Measurements from ENCODE around the gene RHBDL1. TPM values are rescaled to one million over a fixed set of nuclear protein-coding genes. Genes with fewer than 3 reads are reported as not detected.

RHBDL1 gene
- total RNA-seq, 2 donors from 2014 or later: 0.67 to 1.3 TPM

DNA sequence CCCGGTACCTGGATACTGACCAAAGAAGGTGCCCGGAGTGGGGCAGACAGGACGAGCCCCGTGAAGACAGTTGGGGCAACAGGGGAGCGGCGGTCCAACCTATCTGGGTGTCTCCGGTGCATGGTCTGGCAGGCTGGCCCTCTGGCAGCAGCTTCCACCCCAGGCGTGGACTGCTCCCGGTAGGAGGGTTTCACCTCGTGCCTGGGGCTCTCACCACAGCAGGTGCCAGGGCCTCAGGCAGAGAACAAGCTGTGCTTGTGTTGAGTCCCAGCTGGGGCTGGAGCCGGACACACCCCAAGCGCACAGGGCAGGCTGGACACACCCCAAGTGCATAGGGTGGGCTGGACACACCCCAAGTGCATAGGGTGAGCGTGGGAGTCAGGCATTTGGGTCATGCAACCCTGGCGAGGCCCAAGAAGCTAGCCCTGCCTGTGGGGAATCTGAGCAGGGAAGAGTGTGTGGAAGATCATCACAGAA is 31.6 kb downstream of the RHBDL1 start:
- Histone ChIP-seq H3K27me3 (peaks cover 12 to 56% of the 10 kb centered on the region in 2 donors), H3K9me3 (no peaks in the 10 kb centered on the region), H3K36me3 (no peaks in the 10 kb centered on the region), H3K4me1 (peaks cover 0 to 36% of the 10 kb centered on the region in 2 donors), H3K4me3 (no peak overlapping the region), H3K27ac (no peak overlapping the region)
- DNase-seq (ENCODE audit: low spot score): no peak
- TF ChIP-seq, protein P1, sequence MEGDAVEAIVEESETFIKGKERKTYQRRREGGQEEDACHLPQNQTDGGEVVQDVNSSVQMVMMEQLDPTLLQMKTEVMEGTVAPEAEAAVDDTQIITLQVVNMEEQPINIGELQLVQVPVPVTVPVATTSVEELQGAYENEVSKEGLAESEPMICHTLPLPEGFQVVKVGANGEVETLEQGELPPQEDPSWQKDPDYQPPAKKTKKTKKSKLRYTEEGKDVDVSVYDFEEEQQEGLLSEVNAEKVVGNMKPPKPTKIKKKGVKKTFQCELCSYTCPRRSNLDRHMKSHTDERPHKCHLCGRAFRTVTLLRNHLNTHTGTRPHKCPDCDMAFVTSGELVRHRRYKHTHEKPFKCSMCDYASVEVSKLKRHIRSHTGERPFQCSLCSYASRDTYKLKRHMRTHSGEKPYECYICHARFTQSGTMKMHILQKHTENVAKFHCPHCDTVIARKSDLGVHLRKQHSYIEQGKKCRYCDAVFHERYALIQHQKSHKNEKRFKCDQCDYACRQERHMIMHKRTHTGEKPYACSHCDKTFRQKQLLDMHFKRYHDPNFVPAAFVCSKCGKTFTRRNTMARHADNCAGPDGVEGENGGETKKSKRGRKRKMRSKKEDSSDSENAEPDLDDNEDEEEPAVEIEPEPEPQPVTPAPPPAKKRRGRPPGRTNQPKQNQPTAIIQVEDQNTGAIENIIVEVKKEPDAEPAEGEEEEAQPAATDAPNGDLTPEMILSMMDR (IDR thresholded peaks at IDR 0.05): no peak

DNA sequence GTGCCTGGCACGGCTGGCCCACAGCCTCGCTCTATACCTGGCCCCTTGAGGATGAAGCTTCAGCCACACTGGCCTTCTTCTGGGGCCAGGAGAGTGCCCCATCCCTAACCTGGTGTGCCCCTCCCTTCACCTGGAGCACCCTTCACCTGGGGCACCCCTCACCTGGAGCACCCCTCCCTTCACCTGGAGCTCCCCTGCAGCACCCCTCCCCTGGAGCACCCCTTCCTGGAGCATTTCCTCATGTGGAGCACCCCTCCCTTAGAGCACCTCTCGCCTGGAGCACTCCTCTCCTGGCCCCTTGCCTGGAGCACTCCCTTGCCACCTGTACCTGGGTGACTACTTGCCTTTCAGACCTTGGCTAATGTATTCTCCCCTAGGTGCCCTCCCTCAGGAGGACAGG is 32.5 kb downstream of the RHBDL1 start:
- peaks cover 12 to 51% of the 10 kb centered on the region in 2 donors for H3K27me3 ChIP-seq
- H3K4me1 ChIP-seq: peaks cover 0 to 36% of the 10 kb centered on the region in 2 donors
- H3K36me3 ChIP-seq: no peaks in the 10 kb centered on the region
- TF ChIP-seq, protein P1 (IDR thresholded peaks at IDR 0.05): no peak
- H3K27ac ChIP-seq: no peak overlapping the region
- H3K4me3 ChIP-seq: no peak overlapping the region
- no peak for DNase-seq (ENCODE audit: low spot score)
- no peaks in the 10 kb centered on the region for H3K9me3 ChIP-seq

GRCh38 chr16:708959-709358 is 33.5 kb downstream of the RHBDL1 start:
- TF ChIP-seq, protein P1 (IDR thresholded peaks at IDR 0.05): no peak
- no peak for DNase-seq (ENCODE audit: low spot score)
- Histone ChIP-seq H3K36me3 (no peaks in the 10 kb centered on the region), H3K27ac (no peak overlapping the region), H3K27me3 (peaks cover 12 to 47% of the 10 kb centered on the region in 2 donors), H3K4me1 (peaks cover 0 to 36% of the 10 kb centered on the region in 2 donors), H3K4me3 (no peak overlapping the region), H3K9me3 (no peaks in the 10 kb centered on the region)

- peaks cover 12 to 38% of the 10 kb centered on the region in 2 donors for H3K27me3 ChIP-seq
- H3K4me1 ChIP-seq: peaks cover 0 to 45% of the 10 kb centered on the region in 2 donors
- no peaks in the 10 kb centered on the region for H3K36me3 ChIP-seq
- no peaks in the 10 kb centered on the region for H3K9me3 ChIP-seq
- H3K4me3 ChIP-seq: no peak overlapping the region
- TF ChIP-seq, protein P1 (IDR thresholded peaks at IDR 0.05): no peak
- no peak overlapping the region for H3K27ac ChIP-seq
- no peak for DNase-seq (ENCODE audit: low spot score)
Observed at GRCh38 chr16:709566-710499, 34.4 kb downstream of the RHBDL1 start.

DNA sequence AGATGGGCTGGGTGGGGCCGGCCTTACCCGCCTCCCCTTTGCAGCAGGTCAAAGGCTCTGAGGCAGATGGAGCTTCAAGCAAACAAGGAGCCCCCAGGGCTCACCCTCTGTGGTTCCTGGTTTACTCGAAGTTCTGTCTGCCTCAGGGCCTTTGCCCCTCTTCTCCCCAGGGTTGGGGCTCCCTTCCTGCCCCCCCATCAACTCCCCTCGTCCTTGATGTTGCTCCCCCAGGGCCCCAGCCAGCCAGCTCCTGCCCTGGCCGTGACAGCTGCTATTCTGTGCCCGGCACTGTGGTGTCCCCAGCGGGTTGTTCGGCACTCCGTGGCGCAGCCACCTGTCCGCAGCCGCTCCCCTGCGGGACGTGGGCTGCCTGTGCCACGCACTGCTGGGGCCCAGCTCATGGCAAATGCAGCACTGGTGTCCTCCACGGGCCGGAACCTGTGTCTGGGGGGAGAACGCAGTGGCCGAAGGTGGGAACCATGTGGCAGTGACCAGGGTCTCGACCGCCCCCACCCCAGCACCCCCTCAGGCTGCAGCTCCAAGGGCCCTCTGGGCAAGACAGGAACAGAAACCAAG is 35.1 kb downstream of the RHBDL1 start:
- Histone ChIP-seq H3K4me1 (peaks cover 0 to 38% of the 10 kb centered on the region in 2 donors), H3K27me3 (peaks cover 12 to 33% of the 10 kb centered on the region in 2 donors), H3K4me3 (no peak overlapping the region), H3K9me3 (no peaks in the 10 kb centered on the region), H3K27ac (no peak overlapping the region), H3K36me3 (no peaks in the 10 kb centered on the region)
- TF ChIP-seq, protein P1 (IDR thresholded peaks at IDR 0.05): no peak
- no peak for DNase-seq (ENCODE audit: low spot score)

Data from right atrium auricular region (tissue), 2 donors.